Measurements from ENCODE around the gene LMO1. TPM values are rescaled to one million over a fixed set of nuclear protein-coding genes. Genes with fewer than 3 reads are reported as not detected.
A peak's percentile ranks its signal among the peaks of the same experiment; 100 is the strongest.

Gene LMO1
- polyA plus RNA-seq, 1 of the 3 experiments (the other 2 are of a cell fraction) = 0.12 TPM

DNA sequence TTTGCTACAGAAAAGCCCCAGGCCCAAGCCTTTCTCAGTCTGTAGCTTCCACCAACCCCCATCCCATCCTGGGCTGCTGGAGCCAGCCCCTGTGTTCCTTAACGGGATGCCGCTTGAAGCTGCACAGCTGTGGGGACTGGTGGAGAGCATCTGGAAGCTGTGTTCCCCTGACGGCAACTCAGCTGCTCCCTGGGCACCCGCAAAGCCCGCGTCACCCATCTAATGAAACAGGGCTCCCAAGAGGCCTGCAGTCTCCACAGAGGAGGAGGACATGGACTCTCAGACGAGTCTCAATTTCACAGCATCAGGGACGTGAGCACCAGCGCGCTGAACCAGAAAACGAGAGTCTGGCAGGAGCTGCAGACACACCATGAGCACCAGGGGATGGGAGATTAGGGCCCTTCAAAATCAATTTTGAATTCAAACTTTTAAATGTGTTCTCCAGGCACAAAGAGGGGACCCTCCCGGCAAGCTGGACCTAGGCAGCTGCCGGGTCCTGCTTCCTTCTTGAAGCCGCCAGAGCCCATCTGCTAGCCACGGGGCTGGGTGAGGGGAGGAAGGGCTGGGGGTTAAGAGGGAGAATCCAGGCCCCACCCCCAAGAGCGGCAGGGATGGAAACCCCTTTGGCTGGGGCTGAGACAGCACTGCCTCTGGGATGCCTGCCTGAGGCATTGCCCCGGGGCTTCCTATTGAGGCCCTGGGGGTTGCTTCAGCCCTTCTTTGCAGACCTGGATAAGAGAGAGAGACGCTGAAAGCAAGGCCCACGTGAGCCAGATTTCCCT, 21.0 kb downstream of the LMO1 start:
- Histone ChIP-seq H3K79me2 (ENCODE audit: insufficient read depth) (no peaks in the 10 kb centered on the region), H3K27ac (ENCODE audit: low read depth in 2 of 2, low read length in 1 of 2) (peak overlapping the region in 1 of 2 experiments; percentile 99; a peak in 3 of 4 replicates), H3K4me3 (ENCODE audit: low read depth in 2 of 2, low read length in 1 of 2) (no peak overlapping the region), H4K20me1 (ENCODE audit: insufficient read depth) (no peaks in the 10 kb centered on the region), H2AFZ (ENCODE audit: low read depth) (no peak overlapping the region), H3K9ac (no peak overlapping the region), H3K4me1 (ENCODE audit: control insufficient read depth in 1 of 2, insufficient read depth in 2 of 2, low read depth in 1 of 2, low read length in 1 of 2) (peaks cover 0 to 69% of the 10 kb centered on the region in 2 experiments; a peak in 2 of 4 replicates), H3K9me3 (no peaks in the 10 kb centered on the region), H3F3A (replicated peaks; ENCODE audit: insufficient read depth) (no peaks in the 10 kb centered on the region), H3K27me3 (ENCODE audit: insufficient read depth) (peaks cover 6% of the 10 kb centered on the region; the same call in 1 of the 2 replicates), H3K9me2 (no peaks in the 10 kb centered on the region), H3K4me2 (no peak overlapping the region), H3K36me3 (replicated peaks in 1 of 2; ENCODE audit: control insufficient read depth in 1 of 2, insufficient read depth in 2 of 2, low read length in 1 of 2) (no peaks in the 10 kb centered on the region)
- POLR2A ChIA-PET = interaction anchor here (0.6 to 3.5 kb wide), 13 partner anchors 11 to 1218 kb away, joined by 3 to 87 read pairs (median 4); partner anchors contain the start of genes LMO1 and ZNF143
- TF ChIP-seq IRF3 (IDR thresholded peaks at IDR 0.05; ENCODE audit: low read depth, low read length) = no peak
- peak; percentile 58 for TF ChIP-seq CHD2 (IDR thresholded peaks at IDR 0.05; ENCODE audit: low read length, partially characterized antibody)
- no peak for TF ChIP-seq MXI1 (IDR thresholded peaks at IDR 0.05; ENCODE audit: low read depth, low read length)
- TF ChIP-seq RXRA (IDR thresholded peaks at IDR 0.05; ENCODE audit: borderline replicate concordance, low read depth) = no peak
- TF ChIP-seq NRF1 (IDR thresholded peaks at IDR 0.05; ENCODE audit: low read depth, low read length) = no peak
- TF ChIP-seq CTCF (IDR thresholded peaks at IDR 0.05) = no peak
- TF ChIP-seq GATA2 (CRISPR knock-in tag; IDR thresholded peaks at IDR 0.05) = 0 out of 2 replicates have a peak, but pooled peaks have one; percentile 13
- TF ChIP-seq RCOR1 (IDR thresholded peaks at IDR 0.05; ENCODE audit: low read length) = no peak
- no peak for TF ChIP-seq FOSL2 (IDR thresholded peaks at IDR 0.05; ENCODE audit: borderline replicate concordance, low read depth)
- no peak for TF ChIP-seq POLR2AphosphoS5 (IDR thresholded peaks at IDR 0.05; ENCODE audit: low read depth, low read length)
- TF ChIP-seq JUND (IDR thresholded peaks at IDR 0.05) = no peak
- TF ChIP-seq MAX (IDR thresholded peaks at IDR 0.05; ENCODE audit: low read depth) = no peak
- no peak for TF ChIP-seq MEF2A (IDR thresholded peaks at IDR 0.05; ENCODE audit: borderline replicate concordance, low read depth)
- no peak for TF ChIP-seq FOXM1 (IDR thresholded peaks at IDR 0.05; ENCODE audit: low read depth)
- TF ChIP-seq RFX5 (IDR thresholded peaks at IDR 0.05; ENCODE audit: low read length) = no peak
- TF ChIP-seq, protein P1, sequence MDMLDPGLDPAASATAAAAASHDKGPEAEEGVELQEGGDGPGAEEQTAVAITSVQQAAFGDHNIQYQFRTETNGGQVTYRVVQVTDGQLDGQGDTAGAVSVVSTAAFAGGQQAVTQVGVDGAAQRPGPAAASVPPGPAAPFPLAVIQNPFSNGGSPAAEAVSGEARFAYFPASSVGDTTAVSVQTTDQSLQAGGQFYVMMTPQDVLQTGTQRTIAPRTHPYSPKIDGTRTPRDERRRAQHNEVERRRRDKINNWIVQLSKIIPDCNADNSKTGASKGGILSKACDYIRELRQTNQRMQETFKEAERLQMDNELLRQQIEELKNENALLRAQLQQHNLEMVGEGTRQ (IDR thresholded peaks at IDR 0.05; ENCODE audit: borderline replicate concordance, low read depth, low read length) = no peak
- TF ChIP-seq EP300 (IDR thresholded peaks at IDR 0.05; ENCODE audit: borderline replicate concordance in 1 of 2, low read depth in 1 of 2, low read length in 1 of 2) = 0 out of 4 replicates have a peak, but pooled peaks of 1 of the 2 experiments have one; percentile 17
- no peak for TF ChIP-seq TEAD4 (IDR thresholded peaks at IDR 0.05; ENCODE audit: borderline replicate concordance, insufficient read depth)
- TF ChIP-seq ELF1 (IDR thresholded peaks at IDR 0.05) = no peak
- no peak for TF ChIP-seq FOXJ3 (CRISPR knock-in tag; IDR thresholded peaks at IDR 0.05)
- DNase-seq = peak; percentile 65
- WGBS (ENCODE audit: low lambda C conversion rate) = 68% methylated on average over 11 of the region's 19 CpGs
- CTCF ChIA-PET = interaction anchor here (0.6 to 29.7 kb wide), 9 partner anchors 17 to 324 kb away, joined by 3 to 604 read pairs (median 4); partner anchors contain the start of gene LMO1
